Transverse colon (tissue), 4 donors: Measurements from ENCODE around the gene EYA2. TPM values are rescaled to one million over a fixed set of nuclear protein-coding genes. Genes with fewer than 3 reads are reported as not detected.

Experiments
- DNase-seq: peaks from one replicate; pipeline ENCODE4 v3.0.0-alpha.2; 2019
- H3K27ac ChIP-seq, 4 donors: fragments of 200-600 bp; sonication (generic); 2 replicates each; pipeline ENCODE4 v1.5.1; 2016 to 2018; ENCODE audit warnings: inconsistent platforms in 4 of 4
- H3K27me3 ChIP-seq: fragments of 200-600 bp; sonication (generic); 2 replicates; pipeline ENCODE4 v1.5.1; 2017; ENCODE audit warnings: inconsistent platforms
- H3K36me3 ChIP-seq, 4 donors: fragments of 200-600 bp; sonication (generic); 2 replicates each; pipeline ENCODE4 v1.5.1; 2017 to 2019; ENCODE audit warnings: inconsistent platforms in 4 of 4
- H3K4me1 ChIP-seq, 4 donors: fragments of 200-600 bp; sonication (generic); 2 replicates each; pipeline ENCODE4 v1.5.1; 2017 to 2020; ENCODE audit warnings: inconsistent platforms in 4 of 4
- H3K4me3 ChIP-seq, 4 donors: fragments of 200-600 bp; sonication (generic); 1 replicate in 1 of 4; 2 replicates in 3 of 4; pipeline versions ENCODE4 v1.5.1 to v1.6.1; 2017 to 2019; ENCODE audit warnings: inconsistent platforms in 4 of 4
- H3K9me3 ChIP-seq, 2 donors: fragments of 200-600 bp; sonication (generic); 2 replicates each; pipeline ENCODE4 v1.5.1; 2017 to 2019; ENCODE audit warnings: inconsistent platforms in 2 of 2
- CTCF ChIP-seq, 5 experiments: fragments of 200-600 bp in 3 of 5; fragments of 450-650 bp in 2 of 5; sonication (generic) in 3 of 5; IDR thresholded peaks; 1 replicate in 2 of 5; 2 replicates in 3 of 5; pipeline ENCODE4 v1.5.1; 2016 to 2017; ENCODE audit warnings: antibody characterized with exemption in 5 of 5, inconsistent platforms in 3 of 5, mild to moderate bottlenecking in 2 of 5, moderate library complexity in 1 of 5
- EP300 ChIP-seq: sonication (generic); formaldehyde crosslinking; IDR thresholded peaks from one replicate; pipeline ENCODE4 v1.6.1; 2017; ENCODE audit warnings: antibody characterized with exemption, low read depth
- POLR2A ChIP-seq: fragments of 450-650 bp; IDR thresholded peaks from one replicate; pipeline ENCODE4 v1.6.1; 2016; ENCODE audit warnings: antibody characterized with exemption, mild to moderate bottlenecking, moderate library complexity
- POLR2AphosphoS5 ChIP-seq, 3 donors: sonication (generic); formaldehyde crosslinking; IDR thresholded peaks; one replicate each; pipeline ENCODE4 v1.6.1; 2016; ENCODE audit warnings: antibody characterized with exemption in 3 of 3
- WGBS, 2 donors: methylation state at CpG; one replicate each; pipeline ENCODE4 v1.1.5; 2018; ENCODE audit warnings: low coverage in 1 of 2; 5-methylcytosine and 5-hydroxymethylcytosine counted together
- in situ Hi-C, 4 donors: fragments of 200-750 bp; cut with MboI; loops; one replicate each; pipeline versions ENCODE4 v1.15.0 to v1.15.1; 2017; ENCODE audit warnings: low sequenced_read_pairs in 3 of 4, low pct_ligation_motif_present in 1 of 4, low pct_unique_long_range_greater_than_20kb in 1 of 4
- intact Hi-C: fragments of 100-400 bp; cut with DNase I; formaldehyde crosslinking; loops from one replicate; pipeline ENCODE4 v1.15.1; 2023; ENCODE audit warnings: low total_unique reads
- total RNA-seq, 4 donors: library from RNA; depleted of rRNA; stranded (reverse); fragments of >200 nt; gene quantifications; one replicate each; pipeline ENCODE4 v1.1.0, GENCODE V29; 2016

EYA2 gene
- total RNA-seq, 4 donors from 2014 or later: 4.5 to 17.5 (median 10.9) TPM

- H3K4me3 ChIP-seq: no peak overlapping the region
- no peaks in the 10 kb centered on the region for H3K36me3 ChIP-seq
- DNase-seq: no peak
- H3K9me3 ChIP-seq: no peaks in the 10 kb centered on the region
- in situ Hi-C loops (no loop called here), intact Hi-C loops (no loop called here)
- H3K27ac ChIP-seq: no peak overlapping the region
- no peak for TF ChIP-seq CTCF (IDR thresholded peaks at IDR 0.05)
- no peaks in the 10 kb centered on the region for H3K27me3 ChIP-seq
- H3K4me1 ChIP-seq: peaks cover 0 to 6% (median 4%) of the 10 kb centered on the region in 4 donors
- WGBS, 2 donors: 72% methylated on average over 5 of the region's 5 CpGs; no CpG with 5 or more reads in 1 of the 2 donors
Observed at GRCh38 chr20:46933150-46933549, 38.5 kb downstream of the EYA2 start.

DNA sequence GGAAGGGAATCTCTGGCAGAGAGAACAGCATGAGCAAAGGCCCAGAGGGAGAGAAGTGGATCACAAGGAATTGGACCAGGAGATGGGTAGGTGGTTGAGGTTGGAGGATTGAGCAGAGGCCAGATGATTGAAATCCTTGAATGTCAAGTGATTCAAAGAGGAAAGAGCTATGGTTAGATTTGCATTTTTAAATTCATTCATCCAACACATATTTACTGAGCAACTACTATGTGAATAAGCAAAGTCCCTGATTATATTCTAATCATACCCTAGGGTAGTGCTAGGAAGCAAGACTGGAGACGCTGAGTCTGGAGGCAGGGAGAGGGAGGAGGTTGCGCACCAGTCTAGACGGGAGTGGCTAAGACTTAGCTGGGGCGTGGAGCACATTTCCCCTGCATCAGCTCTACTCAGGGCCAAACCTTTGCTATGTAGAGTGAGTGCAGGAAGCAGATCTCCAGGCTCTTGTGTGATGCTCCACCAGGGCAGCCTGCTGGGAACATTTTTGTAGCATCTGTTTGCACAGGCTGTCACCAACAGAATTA is 40.2 kb downstream of the EYA2 start:
- intact Hi-C loops: no loop called here
- TF ChIP-seq POLR2AphosphoS5 (IDR thresholded peaks at IDR 0.05) (no peak), POLR2A (no peak)
- no peaks in the 10 kb centered on the region for H3K27me3 ChIP-seq

GRCh38 chr20:46935394-46936017 is 40.9 kb downstream of the EYA2 start:
- in situ Hi-C loops (no loop called here), intact Hi-C loops (no loop called here)
- 85 to 88% methylated on average over 6 to 9 of the region's 9 CpGs for WGBS, 2 donors
- H3K4me3 ChIP-seq: no peak overlapping the region
- H3K27ac ChIP-seq: no peak overlapping the region
- peaks cover 0 to 6% (median 4%) of the 10 kb centered on the region in 4 donors for H3K4me1 ChIP-seq
- H3K9me3 ChIP-seq: no peaks in the 10 kb centered on the region
- no peak for TF ChIP-seq EP300
- no peak for TF ChIP-seq CTCF (IDR thresholded peaks at IDR 0.05)
- no peak for TF ChIP-seq POLR2AphosphoS5 (IDR thresholded peaks at IDR 0.05)
- TF ChIP-seq POLR2A: no peak
- no peak for DNase-seq
- H3K36me3 ChIP-seq: no peaks in the 10 kb centered on the region
- H3K27me3 ChIP-seq: no peaks in the 10 kb centered on the region

More for the DNA sequence above, 40.2 kb downstream of the EYA2 start:
- H3K4me1 ChIP-seq: peaks cover 0 to 6% (median 4%) of the 10 kb centered on the region in 4 donors
- in situ Hi-C loops: no loop called here
- H3K36me3 ChIP-seq: no peaks in the 10 kb centered on the region
- H3K9me3 ChIP-seq: no peaks in the 10 kb centered on the region
- no peak overlapping the region for H3K4me3 ChIP-seq
- DNase-seq: no peak
- 40 to 61% methylated on average over 1 to 4 of the region's 4 CpGs for WGBS, 2 donors
- H3K27ac ChIP-seq: no peak overlapping the region

- no peaks in the 10 kb centered on the region for H3K9me3 ChIP-seq
- no peak overlapping the region for H3K27ac ChIP-seq
- no peak for DNase-seq
- intact Hi-C loops: no loop called here
- no peak overlapping the region for H3K4me3 ChIP-seq
- TF ChIP-seq CTCF (IDR thresholded peaks at IDR 0.05): no peak
- TF ChIP-seq EP300: no peak
- TF ChIP-seq POLR2A: no peak
- TF ChIP-seq POLR2AphosphoS5 (IDR thresholded peaks at IDR 0.05): no peak
- H3K4me1 ChIP-seq: peaks cover 0 to 6% (median 4%) of the 10 kb centered on the region in 4 donors
- WGBS, 2 donors: 59 to 70% methylated on average over 6 to 18 of the region's 18 CpGs
- in situ Hi-C loops: no loop called here
- no peaks in the 10 kb centered on the region for H3K36me3 ChIP-seq
- no peaks in the 10 kb centered on the region for H3K27me3 ChIP-seq
Observed at GRCh38 chr20:46936415-46937156, 41.9 kb downstream of the EYA2 start.
